Activated naive CD4-positive, alpha-beta T cell treated with anti-CD3 and anti-CD28 coated beads, Interleukin-2, amount 50 U/mL, for 72 hours (primary cell): ENCODE measurements around the gene OPCML. TPM values are rescaled to one million over a fixed set of nuclear protein-coding genes. Genes with fewer than 3 reads are reported as not detected.

ENCODE experiments used
- ATAC-seq, 2 donors: fragments of 150-1000 bp; cut with Tn5 transposase; 2 replicates each; pipeline ENCODE4 v1.10.0; 2021; ENCODE audit warnings: mild to moderate bottlenecking in 2 of 2, moderate library complexity in 2 of 2
- DNase-seq, 2 donors: peaks; one replicate each; pipeline ENCODE4 v3.0.0; 2021 to 2022; ENCODE audit warnings: low spot score in 2 of 2
- H3K27ac Mint-ChIP-seq, 2 donors: one replicate each; pipeline ENCODE4 v1.8.0; 2022; ENCODE audit warnings: mild to moderate bottlenecking in 2 of 2, mixed read lengths in 2 of 2
- H3K36me3 Mint-ChIP-seq, 2 donors: one replicate each; pipeline ENCODE4 v1.8.0; 2022; ENCODE audit warnings: mixed read lengths in 2 of 2
- H3K9me3 Mint-ChIP-seq, 2 donors: one replicate each; pipeline ENCODE4 v1.8.0; 2022; ENCODE audit warnings: mixed read lengths in 2 of 2
- total RNA-seq, 2 donors: library from RNA; stranded (reverse); gene quantifications; one replicate each; pipeline ENCODE4 v1.2.3, GENCODE V29; 2022

OPCML gene
- total RNA-seq, 2 donors from 2014 or later: not detected

- H3K36me3 Mint-ChIP-seq: no peaks in the 10 kb centered on the region
- ATAC-seq (no peak), DNase-seq (no peak)
- peaks cover 0 to 5% of the 10 kb centered on the region in 2 donors for H3K9me3 Mint-ChIP-seq
- H3K27ac Mint-ChIP-seq: no peak overlapping the region
These were observed 13.5 kb downstream of the OPCML start for GRCh38 chr11:133518702-133519264.

- Mint-ChIP-seq H3K9me3 (peaks cover 0 to 5% of the 10 kb centered on the region in 2 donors), H3K27ac (no peak overlapping the region), H3K36me3 (no peaks in the 10 kb centered on the region)
- no peak for ATAC-seq
- DNase-seq: no peak
These were observed 15.5 kb downstream of the OPCML start for GRCh38 chr11:133516845-133517244.

DNA sequence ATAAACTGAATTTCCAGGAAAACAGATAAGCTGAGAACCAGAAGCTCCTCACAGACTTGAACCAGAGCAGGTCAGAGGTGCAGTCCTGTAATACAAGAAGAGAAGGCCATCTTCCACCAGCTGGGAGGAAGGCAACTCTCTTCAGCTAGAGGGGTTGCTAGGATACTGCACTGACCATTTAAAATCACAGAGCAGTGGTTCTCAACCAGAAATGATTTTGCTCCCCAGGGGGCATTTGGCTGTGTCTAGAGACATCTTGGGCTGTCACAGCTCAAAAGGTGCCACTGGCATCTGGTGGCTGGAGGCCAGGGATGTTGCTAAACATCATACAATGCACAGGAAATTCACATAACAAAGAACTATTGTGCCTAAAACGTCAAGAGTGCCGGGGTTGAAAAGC is 17.2 kb downstream of the OPCML start:
- H3K27ac Mint-ChIP-seq: no peak overlapping the region
- DNase-seq (no peak), ATAC-seq (no peak)
- no peaks in the 10 kb centered on the region for H3K36me3 Mint-ChIP-seq
- H3K9me3 Mint-ChIP-seq: peaks cover 0 to 13% of the 10 kb centered on the region in 2 donors

DNA sequence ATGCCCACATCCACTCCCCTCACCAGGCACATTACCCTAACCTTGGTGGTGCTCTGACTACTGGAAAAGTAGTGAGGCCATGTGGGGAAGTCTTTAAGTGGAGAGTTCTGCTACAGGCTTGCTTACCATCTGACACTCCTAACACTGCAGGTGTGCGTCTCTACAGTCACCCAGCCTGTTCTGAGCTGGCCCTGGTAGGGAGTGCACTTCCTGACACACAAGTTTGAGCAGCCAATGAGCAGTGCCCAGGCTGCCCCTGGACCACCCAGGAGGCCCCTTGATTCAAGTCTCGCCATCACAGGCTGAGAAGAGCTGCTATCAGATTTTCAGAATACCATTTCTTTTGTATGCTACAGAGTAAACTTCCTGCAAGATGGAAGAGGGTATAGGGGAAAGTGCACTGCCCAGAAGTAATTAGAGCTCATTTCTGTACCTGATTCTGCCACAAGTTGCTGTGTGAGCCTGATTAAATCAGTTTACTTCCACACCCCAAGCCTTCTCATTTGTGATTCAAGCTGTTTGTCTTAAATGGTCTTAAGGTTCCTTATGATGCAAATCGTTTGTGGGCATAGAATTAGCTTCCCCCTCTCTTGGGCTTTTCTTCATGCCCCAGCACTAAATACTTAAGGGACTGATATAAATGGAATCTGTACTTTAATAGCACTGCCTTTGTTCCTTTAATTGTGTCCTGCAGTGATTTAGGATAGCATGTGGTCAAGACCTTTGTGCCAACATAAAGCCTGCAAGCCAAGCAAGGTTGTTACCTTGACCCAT is 22.2 kb downstream of the OPCML start:
- ATAC-seq (no peak), DNase-seq (no peak)
- Mint-ChIP-seq H3K9me3 (peaks cover 0 to 8% of the 10 kb centered on the region in 2 donors), H3K36me3 (no peaks in the 10 kb centered on the region), H3K27ac (no peak overlapping the region)

DNA sequence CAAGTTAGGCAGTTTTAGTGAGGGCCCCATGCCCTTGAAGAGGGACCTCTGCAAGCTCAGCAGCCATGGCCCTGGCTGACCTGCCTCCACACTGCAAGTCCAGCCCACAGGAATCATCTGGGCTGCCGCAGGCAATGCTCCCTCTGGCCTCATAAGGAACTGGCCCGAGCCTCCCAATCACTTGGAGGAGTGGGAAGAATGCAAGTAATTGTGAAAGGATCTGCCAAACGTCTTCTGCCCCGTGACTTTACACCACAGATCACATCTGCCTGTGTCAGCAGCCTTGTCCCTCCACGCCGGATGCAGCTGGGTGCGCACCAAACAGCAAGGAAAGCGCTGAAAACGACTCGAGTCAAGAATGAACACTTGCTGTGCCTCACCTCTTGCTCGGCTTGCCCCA is 23.8 kb downstream of the OPCML start:
- Mint-ChIP-seq H3K36me3 (no peaks in the 10 kb centered on the region), H3K9me3 (peaks cover 0 to 8% of the 10 kb centered on the region in 2 donors), H3K27ac (no peak overlapping the region)
- ATAC-seq: no peak
- DNase-seq: no peak

DNA sequence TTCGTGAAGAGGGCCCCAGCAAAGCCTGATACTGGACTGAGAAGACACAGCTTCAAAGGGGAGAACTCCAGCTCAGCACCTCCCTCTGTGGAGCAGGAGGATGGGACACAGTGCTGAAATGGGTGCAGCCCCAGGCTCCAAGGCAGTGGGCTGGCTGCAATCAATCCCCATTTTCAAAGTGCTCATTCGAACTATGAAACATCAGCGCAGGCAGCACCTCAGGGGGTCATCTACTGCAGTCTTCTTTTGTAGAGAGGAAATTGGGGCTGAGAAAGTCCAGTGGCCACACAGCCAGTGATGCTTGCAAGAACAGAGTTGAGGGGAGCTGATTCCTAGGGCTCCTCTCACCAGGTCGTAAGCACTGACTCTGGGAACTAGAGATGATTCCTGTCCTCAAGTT is 25.1 kb downstream of the OPCML start:
- H3K27ac Mint-ChIP-seq: no peak overlapping the region
- DNase-seq: no peak
- no peaks in the 10 kb centered on the region for H3K36me3 Mint-ChIP-seq
- no peak for ATAC-seq
- H3K9me3 Mint-ChIP-seq: peaks cover 0 to 8% of the 10 kb centered on the region in 2 donors

DNA sequence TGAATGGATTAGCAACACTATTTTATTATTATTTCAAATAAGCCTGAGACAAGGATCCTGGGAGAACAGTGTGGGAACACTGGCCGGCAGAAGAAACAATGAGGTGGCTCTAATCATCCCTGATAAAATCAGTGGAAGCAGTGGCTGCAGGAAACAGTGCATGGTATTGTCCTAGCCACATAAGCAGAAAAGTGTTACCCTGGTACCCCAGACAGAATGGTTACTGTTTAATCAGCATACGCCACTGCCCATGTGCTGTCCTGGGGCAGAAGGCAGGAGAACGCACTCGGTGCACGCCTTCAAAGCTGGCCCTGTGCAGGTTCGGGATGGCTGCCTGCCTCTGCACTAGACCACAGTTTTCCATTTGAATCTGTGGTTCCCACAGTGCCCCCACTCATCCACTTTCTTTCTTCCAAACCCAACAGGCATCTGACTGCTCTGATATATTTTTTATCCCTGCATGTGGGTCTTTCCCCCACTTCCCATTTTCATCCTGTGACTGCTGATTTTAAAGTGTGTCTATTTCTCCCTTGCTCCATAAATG is 25.7 kb downstream of the OPCML start:
- Mint-ChIP-seq H3K36me3 (no peaks in the 10 kb centered on the region), H3K9me3 (peaks cover 0 to 7% of the 10 kb centered on the region in 2 donors), H3K27ac (no peak overlapping the region)
- DNase-seq (no peak), ATAC-seq (no peak)

GRCh38 chr11:133506023-133506422 is 26.3 kb downstream of the OPCML start:
- ATAC-seq: no peak
- H3K9me3 Mint-ChIP-seq: peaks cover 0 to under 1% of the 10 kb centered on the region in 2 donors
- DNase-seq: no peak
- H3K27ac Mint-ChIP-seq: no peak overlapping the region
- H3K36me3 Mint-ChIP-seq: no peaks in the 10 kb centered on the region

DNA sequence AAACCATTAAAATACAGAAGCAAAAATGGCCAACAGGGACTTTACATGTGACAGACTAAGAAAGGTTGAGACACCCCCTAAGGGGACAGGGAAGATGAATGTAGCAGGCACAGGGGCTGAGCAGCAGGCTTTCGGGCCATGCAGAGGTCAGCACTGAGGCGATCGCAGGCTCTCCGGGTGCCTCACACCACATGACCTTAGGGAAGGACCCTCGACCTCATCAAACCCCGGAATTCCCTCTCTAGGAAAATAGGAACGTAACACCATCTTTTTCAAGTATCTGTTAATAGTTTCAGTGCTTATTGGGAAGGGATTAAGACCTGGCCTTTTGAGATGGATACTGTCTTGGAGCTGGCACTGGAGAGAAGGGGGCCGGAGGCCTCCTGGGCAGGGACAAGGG is 27.4 kb downstream of the OPCML start:
- H3K9me3 Mint-ChIP-seq: no peaks in the 10 kb centered on the region
- H3K36me3 Mint-ChIP-seq: no peaks in the 10 kb centered on the region
- no peak for ATAC-seq
- no peak for DNase-seq
- no peak overlapping the region for H3K27ac Mint-ChIP-seq

- DNase-seq (no peak), ATAC-seq (no peak)
- Mint-ChIP-seq H3K27ac (no peak overlapping the region), H3K36me3 (no peaks in the 10 kb centered on the region), H3K9me3 (no peaks in the 10 kb centered on the region)
These were observed 28.5 kb downstream of the OPCML start for GRCh38 chr11:133503776-133504175.

GRCh38 chr11:133503236-133503635 is 29.1 kb downstream of the OPCML start:
- H3K36me3 Mint-ChIP-seq: no peaks in the 10 kb centered on the region
- no peaks in the 10 kb centered on the region for H3K9me3 Mint-ChIP-seq
- DNase-seq (no peak), ATAC-seq (no peak)
- no peak overlapping the region for H3K27ac Mint-ChIP-seq

DNA sequence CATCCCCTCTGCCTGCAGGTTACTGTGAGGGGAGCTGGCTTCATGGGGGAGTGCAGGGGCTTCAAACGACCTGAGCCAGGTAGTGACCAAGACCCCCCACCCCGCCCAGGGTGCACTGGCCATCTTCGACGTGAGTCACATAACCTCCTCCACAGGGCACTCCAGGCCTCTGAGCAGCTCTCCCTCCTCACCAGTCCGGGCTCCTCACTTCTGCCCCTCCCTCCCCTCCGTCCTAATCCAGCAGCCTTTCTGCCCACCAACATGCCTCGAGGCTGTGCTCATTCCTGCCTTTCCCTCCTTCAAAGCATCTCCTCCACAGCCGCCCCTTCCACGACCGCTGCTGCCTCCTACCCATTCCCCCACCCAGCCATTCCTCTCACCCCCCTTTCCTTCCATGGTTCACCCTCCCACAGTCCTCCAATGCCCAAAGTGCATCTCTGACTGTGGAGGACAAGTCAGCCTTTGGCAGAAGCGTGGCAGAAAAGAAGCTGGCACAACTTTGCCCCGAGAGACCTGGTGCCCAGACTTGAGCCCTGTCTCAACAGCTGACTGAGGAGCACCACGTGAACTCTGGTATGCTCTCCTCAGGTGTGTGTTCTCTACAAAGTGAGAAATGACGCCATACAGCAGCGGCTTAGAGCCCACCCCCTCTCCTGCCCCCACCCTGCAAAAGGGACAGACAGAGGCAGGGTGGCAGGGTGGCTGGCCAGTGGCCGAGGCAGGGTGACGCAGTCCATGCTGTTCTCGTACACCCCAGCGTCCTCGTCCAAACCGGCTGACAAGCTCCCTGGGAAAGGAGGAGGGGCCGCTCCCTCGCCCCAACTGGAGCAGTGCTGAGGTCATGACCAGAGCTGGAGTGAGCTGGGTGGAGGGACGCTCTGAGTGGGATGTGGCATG is 30.4 kb downstream of the OPCML start:
- Mint-ChIP-seq H3K36me3 (no peaks in the 10 kb centered on the region), H3K9me3 (no peaks in the 10 kb centered on the region), H3K27ac (no peak overlapping the region)
- DNase-seq (no peak), ATAC-seq (no peak)

GRCh38 chr11:133500936-133501335 is 31.4 kb downstream of the OPCML start:
- Mint-ChIP-seq H3K9me3 (peaks cover 0 to 4% of the 10 kb centered on the region in 2 donors), H3K27ac (no peak overlapping the region), H3K36me3 (no peaks in the 10 kb centered on the region)
- DNase-seq: no peak
- ATAC-seq: no peak

DNA sequence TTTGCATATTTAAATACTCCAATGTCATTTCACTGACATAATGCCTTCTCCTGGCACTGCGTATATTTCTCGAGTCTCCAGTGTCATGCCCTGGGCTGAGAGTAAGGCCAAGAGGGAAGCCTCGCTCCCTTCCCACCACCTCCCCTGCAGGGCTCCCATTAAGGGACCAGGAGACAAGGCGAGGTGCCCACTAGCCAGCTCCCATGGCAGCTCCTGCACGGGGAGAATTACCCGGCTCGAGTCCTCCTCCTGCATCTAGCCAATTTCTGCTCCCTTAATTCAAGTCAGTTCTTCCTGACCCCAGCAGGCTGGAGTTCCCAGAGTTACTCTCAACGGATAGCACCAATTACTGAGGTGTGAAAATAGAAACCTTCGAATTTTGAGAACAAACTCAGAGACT is 31.9 kb downstream of the OPCML start:
- no peaks in the 10 kb centered on the region for H3K36me3 Mint-ChIP-seq
- H3K27ac Mint-ChIP-seq: no peak overlapping the region
- peaks cover 0 to 4% of the 10 kb centered on the region in 2 donors for H3K9me3 Mint-ChIP-seq
- DNase-seq (no peak), ATAC-seq (no peak)

DNA sequence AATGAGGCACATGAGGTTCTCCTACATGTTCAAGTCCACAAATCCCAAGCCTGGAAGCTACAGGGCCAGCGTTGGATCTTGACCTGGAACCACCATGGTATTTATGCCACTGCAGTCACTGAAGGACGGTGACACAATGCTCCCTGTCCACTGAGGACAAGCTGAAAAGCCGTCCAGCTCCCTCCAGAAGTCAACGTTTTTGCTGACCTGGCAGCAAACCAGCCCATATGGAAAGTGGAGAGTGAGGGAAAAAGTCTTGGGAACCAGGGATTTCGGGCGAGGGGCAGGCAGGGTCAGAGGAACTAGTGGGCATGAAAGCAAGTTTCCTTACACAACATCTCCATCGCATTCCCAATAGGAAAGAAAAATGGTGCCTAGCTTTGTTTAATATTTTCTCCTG is 33.3 kb downstream of the OPCML start:
- Mint-ChIP-seq H3K36me3 (no peaks in the 10 kb centered on the region), H3K9me3 (peaks cover 0 to 4% of the 10 kb centered on the region in 2 donors), H3K27ac (no peak overlapping the region)
- ATAC-seq (no peak), DNase-seq (no peak)

DNA sequence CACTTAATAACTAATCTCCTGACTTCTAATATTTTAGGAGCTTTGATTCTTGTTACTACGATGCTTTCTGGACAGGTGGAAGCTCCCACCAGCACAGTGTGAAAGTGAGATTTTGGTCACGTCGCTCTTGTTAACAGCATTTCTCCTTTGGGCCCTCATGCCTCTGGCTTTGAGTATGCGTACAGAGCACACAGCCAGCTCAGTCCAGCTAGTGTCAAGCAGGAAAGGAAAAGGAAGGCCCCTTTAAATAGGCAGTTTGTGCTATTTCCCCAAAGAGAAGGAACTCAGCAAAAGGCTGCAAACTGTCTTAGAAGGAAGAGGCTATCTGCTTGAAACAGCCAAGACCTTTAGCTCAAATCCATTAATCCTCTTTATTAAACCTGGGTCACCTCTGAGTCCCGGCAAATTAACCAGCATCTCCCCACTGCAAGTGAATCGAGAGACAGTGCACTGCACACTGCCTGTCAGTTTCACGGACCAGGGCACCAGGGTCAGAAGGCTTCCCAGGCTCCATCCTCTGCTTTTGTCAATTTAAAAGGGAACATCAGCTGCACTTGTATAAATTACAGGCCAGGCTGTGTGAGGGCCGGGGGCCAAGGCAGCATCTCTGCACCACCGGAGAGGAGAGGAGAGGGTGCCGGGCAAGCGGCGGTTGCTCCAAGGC is 34.7 kb downstream of the OPCML start:
- Mint-ChIP-seq H3K27ac (no peak overlapping the region), H3K36me3 (no peaks in the 10 kb centered on the region), H3K9me3 (peaks cover 4 to 5% of the 10 kb centered on the region in 2 donors)
- no peak for DNase-seq
- no peak for ATAC-seq
